Activated CD4-positive, alpha-beta T cell treated with anti-CD3 and anti-CD28 coated beads for 48 hours (primary cell): ENCODE measurements around the gene ACAP3.

Experiments used
- DNase-seq: peaks from one replicate; pipeline ENCODE4 v3.0.0-alpha.2; 2020

ACAP3 gene

DNA sequence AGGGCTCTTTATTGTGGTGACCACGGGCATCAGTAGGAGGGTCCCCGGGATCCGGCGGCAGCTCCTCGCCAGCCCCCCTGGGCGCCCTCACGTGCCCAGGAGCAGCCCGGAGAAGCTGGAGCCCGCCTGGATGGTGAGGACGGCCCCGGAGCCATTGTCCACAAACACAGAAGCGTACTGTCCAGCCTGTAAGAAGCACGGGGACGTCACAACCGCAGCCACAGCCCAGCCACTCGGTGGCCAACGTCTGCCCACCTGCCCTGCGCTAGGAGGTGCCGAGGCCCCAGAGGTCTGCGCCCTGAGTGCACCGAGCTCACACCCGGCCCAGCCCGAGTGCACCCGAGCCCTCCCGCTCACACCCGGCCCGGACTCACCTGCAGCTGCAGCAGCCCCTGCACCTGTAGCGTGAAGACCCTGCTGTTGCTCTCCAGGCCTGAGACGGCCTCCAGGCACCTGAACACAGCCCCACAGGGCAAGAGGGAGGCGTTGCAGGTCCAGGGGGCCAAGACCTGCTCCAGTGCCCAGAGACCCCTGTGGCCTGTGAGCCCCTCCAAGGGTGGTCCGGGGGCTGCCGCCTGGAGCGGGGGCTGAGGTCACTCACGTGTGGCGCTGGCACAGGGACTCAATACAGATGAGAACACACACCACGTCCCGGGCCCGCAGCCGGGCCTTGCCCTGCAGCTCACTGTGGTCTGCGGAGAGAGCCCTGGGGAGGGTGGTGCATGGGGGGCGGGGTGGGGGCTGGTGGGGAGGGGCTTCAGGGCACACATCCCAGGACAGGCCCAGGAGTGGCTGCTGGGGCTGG lies 65.1 kb downstream of the ACAP3 start:
- no peak for DNase-seq
